GM19023 (cell line): ENCODE results near the gene KAT14.
"Not testable (repeated sequence)": the region's sequence is repeated elsewhere in the genome, so short reads cannot be mapped to it uniquely, and the experiment has no call there.

Source experiments
- ATAC-seq: cut with Tn5 transposase; IDR thresholded peaks from one replicate; pipeline ENCODE4 v1.9.1; 2021; ENCODE audit warnings: mild to moderate bottlenecking, moderate library complexity; ENCODE audit not compliant: unreplicated experiment

The KAT14 gene

GRCh38 chr20:18144541-18145099, 7.0 kb downstream of the KAT14 start:
- no peak for ATAC-seq

- ATAC-seq = no peak
Measured at GRCh38 chr20:18154342-18154741, 16.7 kb downstream of the KAT14 start.

- ATAC-seq = no peak
Measured at GRCh38 chr20:18156045-18156444, 18.4 kb downstream of the KAT14 start.

GRCh38 chr20:18164356-18164755, 26.7 kb downstream of the KAT14 start:
- no peak for ATAC-seq

GRCh38 chr20:18165553-18165952, 27.9 kb downstream of the KAT14 start:
- no peak for ATAC-seq

GRCh38 chr20:18166241-18166881, 28.7 kb downstream of the KAT14 start:
- ATAC-seq = no peak

GRCh38 chr20:18166950-18167349, 29.3 kb downstream of the KAT14 start:
- ATAC-seq = no peak

- no peak for ATAC-seq
Measured at GRCh38 chr20:18172379-18172778, 34.7 kb downstream of the KAT14 start.

- ATAC-seq = no peak
Measured at GRCh38 chr20:18174906-18175683, 37.4 kb downstream of the KAT14 start.

GRCh38 chr20:18176318-18176785, 38.7 kb downstream of the KAT14 start:
- ATAC-seq = no peak

- ATAC-seq = not testable (repeated sequence)
Measured at GRCh38 chr20:18180366-18180765, 42.7 kb downstream of the KAT14 start.

- ATAC-seq = no peak
Measured at GRCh38 chr20:18180815-18181214, 43.2 kb downstream of the KAT14 start.

GRCh38 chr20:18187020-18187419, 49.4 kb downstream of the KAT14 start:
- ATAC-seq = no peak

GRCh38 chr20:18188434-18188833, 50.8 kb downstream of the KAT14 start:
- ATAC-seq = no peak

- no peak for ATAC-seq
Measured at GRCh38 chr20:18190338-18191233, 52.9 kb downstream of the KAT14 start.

- ATAC-seq = no peak
Measured at GRCh38 chr20:18191306-18191705, 53.6 kb downstream of the KAT14 start.

- not testable (repeated sequence) for ATAC-seq
Measured at GRCh38 chr20:18194461-18194860, 56.8 kb downstream of the KAT14 start.

GRCh38 chr20:18195931-18196330, 58.3 kb downstream of the KAT14 start:
- ATAC-seq = no peak

- no peak for ATAC-seq
Measured at GRCh38 chr20:18197382-18198070, 59.9 kb downstream of the KAT14 start.

GRCh38 chr20:18202966-18203365, 65.3 kb downstream of the KAT14 start:
- no peak for ATAC-seq
